GM10266 (cell line): ENCODE results near the gene PRSS22.

Source experiments
- DNase-seq: peaks from one replicate; pipeline ENCODE4 v3.0.0; 2012; ENCODE audit errors: extremely low spot score
- CTCF ChIP-seq: IDR thresholded peaks from 2 replicates; pipeline ENCODE4 v1.5.1; 2012; ENCODE audit warnings: mild to moderate bottlenecking, low read depth; ENCODE audit not compliant: control insufficient read depth, insufficient read depth; ENCODE audit errors: missing control alignments

The PRSS22 gene

GRCh38 chr16:2838928-2839327 lies 19.0 kb downstream of the PRSS22 start:
- peak; percentile 77 for DNase-seq
- peak; percentile 81 for TF ChIP-seq CTCF

GRCh38 chr16:2836646-2837508 lies 21.1 kb downstream of the PRSS22 start:
- no peak for DNase-seq
- TF ChIP-seq CTCF = no peak

GRCh38 chr16:2835638-2836493 lies 22.1 kb downstream of the PRSS22 start:
- DNase-seq = no peak
- TF ChIP-seq CTCF = no peak

- TF ChIP-seq CTCF = no peak
Observed at GRCh38 chr16:2834968-2835367, 23.0 kb downstream of the PRSS22 start.

GRCh38 chr16:2833776-2834175 lies 24.2 kb downstream of the PRSS22 start:
- DNase-seq = no peak
- no peak for TF ChIP-seq CTCF

More at GRCh38 chr16:2834968-2835367, 23.0 kb downstream of the PRSS22 start:
- no peak for DNase-seq

- TF ChIP-seq CTCF = no peak
- DNase-seq = no peak
Observed at GRCh38 chr16:2831203-2831602, 26.8 kb downstream of the PRSS22 start.
